Heart right ventricle (tissue), 16 donors: Measurements from ENCODE around the gene WT1. TPM values are rescaled to one million over a fixed set of nuclear protein-coding genes. Genes with fewer than 3 reads are reported as not detected.
A peak's percentile ranks its signal among the peaks of the same experiment; 100 is the strongest.

ENCODE experiments used
- ATAC-seq, 8 donors: fragments of 200-7000 bp; cut with Tn5 transposase; one replicate each; pipeline ENCODE4 v1.9.1; 2020; ENCODE audit warnings: mild to moderate bottlenecking in 8 of 8, moderate library complexity in 8 of 8, moderate number of reproducible peaks in 1 of 8
- DNase-seq, 2 donors: peaks; one replicate each; pipeline ENCODE4 v3.0.0-alpha.2; 2020
- H3K27ac ChIP-seq, 10 donors: fragments of 200-600 bp; sonication (generic) in 2 of 10; one replicate each; pipeline versions ENCODE4 v1.5.0 to v1.8.0; 2020 to 2022; ENCODE audit warnings: mild to moderate bottlenecking in 3 of 10
- H3K27me3 ChIP-seq, 7 donors: fragments of 200-600 bp; one replicate each; pipeline ENCODE4 v1.8.0; 2021 to 2022; ENCODE audit warnings: mild to moderate bottlenecking in 2 of 7
- H3K36me3 ChIP-seq, 9 donors: fragments of 200-600 bp; sonication (generic) in 1 of 9; one replicate each; pipeline versions ENCODE4 v1.5.0 to v1.8.0; 2020 to 2022; ENCODE audit warnings: mild to moderate bottlenecking in 2 of 9
- H3K4me1 ChIP-seq, 9 donors: fragments of 200-600 bp; sonication (generic) in 1 of 9; one replicate each; pipeline versions ENCODE4 v1.5.0 to v1.8.0; 2020 to 2022; ENCODE audit warnings: mild to moderate bottlenecking in 4 of 9
- H3K4me3 ChIP-seq, 10 donors: fragments of 200-600 bp; sonication (generic) in 2 of 10; one replicate each; pipeline versions ENCODE4 v1.5.0 to v1.8.0; 2020 to 2022; ENCODE audit warnings: mild to moderate bottlenecking in 7 of 10, moderate library complexity in 2 of 10
- H3K9me3 ChIP-seq, 11 donors: fragments of 200-600 bp in 10 of 11; sonication (generic) in 2 of 11; one replicate each; pipeline versions ENCODE4 v1.5.0 to v1.8.0; 2013 to 2022; ENCODE audit warnings: mild to moderate bottlenecking in 2 of 11, control low read depth in 1 of 11, moderate library complexity in 1 of 11
- WGBS, 2 donors: extraction: QIAGEN DNeasy Blood & Tissue Kit; methylation state at CpG; one replicate each; pipeline ENCODE4 v1.1.7; 2013; ENCODE audit warnings: inconsistent platforms in 1 of 2; 5-methylcytosine and 5-hydroxymethylcytosine counted together
- intact Hi-C, 10 donors: fragments of 100-400 bp; cut with DNase I; formaldehyde crosslinking; loops; one replicate each; pipeline versions ENCODE4 v1.11.1 to v1.14.2; 2022
- polyA plus RNA-seq, 2 donors: library from polyadenylated mRNA; stranded (reverse); fragments of 200-250 nt; gene quantifications; one replicate each; pipeline ENCODE4 v1.2.3, GENCODE V29; 2013
- total RNA-seq, 10 donors: library from RNA; stranded (reverse); fragmentation: NEBNext Ultra II Directional in 3 of 10; extraction: Animal tissue kit (Norgen Biotek cat#: 25700) in 3 of 10; gene quantifications; one replicate each; pipeline versions ENCODE4 v1.2.1 to v1.2.4, GENCODE V29; 2021 to 2023
- TF ChIP-seq, protein P1 (sequence below), 9 donors: fragments of 200-600 bp; sonication (generic) in 2 of 9; IDR thresholded peaks; one replicate each; pipeline versions ENCODE4 v1.5.0 to v1.8.0; 2021 to 2022; ENCODE audit warnings: antibody characterized with exemption in 9 of 9, mild to moderate bottlenecking in 5 of 9, moderate library complexity in 1 of 9
- donor health status: Arrhythmogenic right ventricular cardiomyopathy.
- donor health status: ischemic (EF 13 %, LVEDD 7.1; RV severe dilation, severe dysfunction).
- donor health status: healthy with polysubstance abuse.
- donor health status: DM: no; HTN: yes; CAD: no.
- donor health status: DM: no; HTN: no; CAD: no.
- donor health status: ischemic (EF 25% LVEDD 6.9; RV normal size, moderate dysfunction).
- donor health status: ischemic (EF 25% LVEDD 5.7; RV mildly dilated, moderate dysfunction).
- donor health status: healthy.
- donor health status: DM: yes; HTN: yes; CAD: no.
- donor health status: Ischemic cardiomyopathy.
- donor health status: ischemic (EF 35%, LVEDD 5.7; RV mildly dilated, moderate dysfunction).
- donor health status: nonischemic (EF 11% LVEDD 7.7; RV severe dilation, severe dysfunction).
- donor health status: DM: yes; HTN: yes; CAD: no.
- donor health status: PGD.
- donor health status: ischemic (EF 29% LVEDD 5.4; RV normal size, mild dysfunction).
- donor health status: nonischemic (EF 23%, LVEDD 6.1; RV moderate dilation, normal function).

Gene WT1
- total and polyA plus RNA-seq, 12 donors: 1.2 to 4.6 (median 2.8) TPM

DNA sequence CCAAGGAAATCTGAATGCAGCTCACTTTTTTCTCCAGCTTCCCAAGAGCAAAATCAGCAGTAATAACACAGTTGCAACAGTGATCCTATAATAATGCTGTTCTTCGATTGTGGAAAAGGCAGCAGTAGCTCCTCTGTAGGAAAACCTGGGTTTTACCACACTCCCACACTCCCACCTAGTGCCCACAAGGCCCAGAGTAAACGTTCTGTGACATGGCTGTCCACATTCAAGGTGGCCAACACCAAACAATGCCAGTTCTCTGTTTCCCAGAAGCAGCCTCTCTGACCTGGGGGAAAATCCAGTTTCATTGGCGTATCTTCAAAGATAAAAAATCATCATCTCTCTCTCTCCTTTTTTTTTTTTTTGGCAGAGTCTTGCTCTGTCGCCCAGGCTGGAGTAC lies 40.2 kb downstream of the WT1 start:
- intact Hi-C loops: loop anchor here in 1 of 10 donors (10.0 kb wide), 1 partner anchor 70 kb away; no protein-coding TSS in a partner anchor
- ATAC-seq (no peak), DNase-seq (no peak)
- WGBS, 2 donors: 69 to 71% methylated on average over 4 of the region's 4 CpGs
- Histone ChIP-seq H3K36me3 (peaks cover 0 to 69% (median 0%) of the 10 kb centered on the region in 9 donors), H3K4me1 (no peaks in the 10 kb centered on the region), H3K27ac (no peak overlapping the region), H3K4me3 (no peak overlapping the region), H3K27me3 (peaks cover 0 to 14% (median 0%) of the 10 kb centered on the region in 7 donors), H3K9me3 (no peaks in the 10 kb centered on the region)
- TF ChIP-seq, protein P1, sequence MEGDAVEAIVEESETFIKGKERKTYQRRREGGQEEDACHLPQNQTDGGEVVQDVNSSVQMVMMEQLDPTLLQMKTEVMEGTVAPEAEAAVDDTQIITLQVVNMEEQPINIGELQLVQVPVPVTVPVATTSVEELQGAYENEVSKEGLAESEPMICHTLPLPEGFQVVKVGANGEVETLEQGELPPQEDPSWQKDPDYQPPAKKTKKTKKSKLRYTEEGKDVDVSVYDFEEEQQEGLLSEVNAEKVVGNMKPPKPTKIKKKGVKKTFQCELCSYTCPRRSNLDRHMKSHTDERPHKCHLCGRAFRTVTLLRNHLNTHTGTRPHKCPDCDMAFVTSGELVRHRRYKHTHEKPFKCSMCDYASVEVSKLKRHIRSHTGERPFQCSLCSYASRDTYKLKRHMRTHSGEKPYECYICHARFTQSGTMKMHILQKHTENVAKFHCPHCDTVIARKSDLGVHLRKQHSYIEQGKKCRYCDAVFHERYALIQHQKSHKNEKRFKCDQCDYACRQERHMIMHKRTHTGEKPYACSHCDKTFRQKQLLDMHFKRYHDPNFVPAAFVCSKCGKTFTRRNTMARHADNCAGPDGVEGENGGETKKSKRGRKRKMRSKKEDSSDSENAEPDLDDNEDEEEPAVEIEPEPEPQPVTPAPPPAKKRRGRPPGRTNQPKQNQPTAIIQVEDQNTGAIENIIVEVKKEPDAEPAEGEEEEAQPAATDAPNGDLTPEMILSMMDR (IDR thresholded peaks at IDR 0.05): no peak

DNA sequence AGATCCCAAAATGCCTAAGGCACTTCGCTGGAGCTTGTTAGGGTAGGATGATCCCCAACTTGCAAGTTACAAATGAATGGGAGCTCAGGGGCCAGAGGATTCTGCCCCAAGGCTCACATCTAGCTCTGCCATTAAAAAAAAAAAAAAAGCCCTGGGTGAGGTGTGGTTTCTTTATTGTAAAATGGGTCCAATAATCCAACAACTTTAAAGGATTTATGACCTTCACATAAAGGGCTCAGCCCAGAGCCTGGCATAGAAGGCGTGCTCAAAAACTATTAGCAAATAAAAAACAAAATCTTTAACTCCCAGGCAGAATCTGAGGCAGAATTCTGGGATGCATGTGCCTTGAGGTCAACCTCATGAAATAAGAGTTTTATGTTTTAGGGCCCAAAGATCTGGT lies 42.5 kb downstream of the WT1 start:
- 79 to 97% methylated on average over 2 of the region's 2 CpGs for WGBS, 2 donors
- TF ChIP-seq, protein P1 (IDR thresholded peaks at IDR 0.05): no peak
- no peaks in the 10 kb centered on the region for H3K27me3 ChIP-seq
- no peaks in the 10 kb centered on the region for H3K4me1 ChIP-seq
- H3K36me3 ChIP-seq: peaks cover 0 to 51% (median 0%) of the 10 kb centered on the region in 9 donors
- no peak overlapping the region for H3K4me3 ChIP-seq
- intact Hi-C loops: loop anchor here in 1 of 10 donors (10.0 kb wide), 1 partner anchor 68 kb away; no protein-coding TSS in a partner anchor
- ATAC-seq: no peak
- no peaks in the 10 kb centered on the region for H3K9me3 ChIP-seq
- peak overlapping the region in 1 of 10 donors; percentile 34 for H3K27ac ChIP-seq
- DNase-seq: no peak

DNA sequence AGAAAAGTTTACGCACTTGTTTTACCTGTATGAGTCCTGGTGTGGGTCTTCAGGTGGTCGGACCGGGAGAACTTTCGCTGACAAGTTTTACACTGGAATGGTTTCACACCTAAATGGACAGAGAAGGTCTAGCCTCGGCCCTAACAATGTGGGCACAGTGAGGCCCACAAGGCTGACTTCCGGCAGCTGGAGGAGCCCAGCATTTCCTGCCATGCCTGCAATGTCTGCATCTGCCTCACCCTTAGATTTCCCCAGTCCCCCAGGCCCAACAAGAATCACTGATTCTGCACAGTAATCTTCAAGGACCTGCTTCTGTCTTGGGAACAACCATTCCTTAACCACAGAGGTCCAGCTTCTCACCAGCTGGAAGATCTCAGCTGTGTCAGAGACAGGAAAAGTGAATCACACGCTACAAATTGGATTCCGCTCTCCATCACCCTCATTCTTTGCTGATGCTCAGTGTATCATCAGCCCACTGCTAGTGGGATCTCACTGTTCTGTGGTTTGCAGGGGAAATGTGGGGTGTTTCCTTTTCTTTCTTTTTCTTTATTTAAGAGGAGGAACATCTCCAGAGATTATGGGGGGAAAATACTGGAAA lies 43.3 kb downstream of the WT1 start:
- intact Hi-C loops: loop anchor here in 1 of 10 donors (10.0 kb wide), 1 partner anchor 67 kb away; no protein-coding TSS in a partner anchor
- ATAC-seq: no peak
- peaks cover 0 to 44% (median 0%) of the 10 kb centered on the region in 9 donors for H3K36me3 ChIP-seq

GRCh38 chr11:32391479-32391878 lies 43.9 kb downstream of the WT1 start:
- Histone ChIP-seq H3K36me3 (peaks cover 0 to 43% (median 0%) of the 10 kb centered on the region in 9 donors), H3K27me3 (no peaks in the 10 kb centered on the region), H3K4me1 (peaks cover 3 to 13% (median 7%) of the 10 kb centered on the region in 9 donors), H3K27ac (no peak overlapping the region), H3K9me3 (no peaks in the 10 kb centered on the region), H3K4me3 (no peak overlapping the region)
- ATAC-seq: no peak
- TF ChIP-seq, protein P1 (IDR thresholded peaks at IDR 0.05): no peak
- no peak for DNase-seq
- intact Hi-C loops: loop anchor here in 1 of 10 donors (10.0 kb wide), 1 partner anchor 67 kb away; no protein-coding TSS in a partner anchor
- 94 to 96% methylated on average over 3 of the region's 3 CpGs for WGBS, 2 donors

More for the DNA sequence above, 43.3 kb downstream of the WT1 start:
- no peak overlapping the region for H3K4me3 ChIP-seq
- TF ChIP-seq, protein P1 (IDR thresholded peaks at IDR 0.05): no peak
- peaks cover 0 to 7% (median 1%) of the 10 kb centered on the region in 9 donors for H3K4me1 ChIP-seq
- 81 to 87% methylated on average over 8 of the region's 8 CpGs for WGBS, 2 donors
- H3K27me3 ChIP-seq: no peaks in the 10 kb centered on the region
- no peak overlapping the region for H3K27ac ChIP-seq
- H3K9me3 ChIP-seq: no peaks in the 10 kb centered on the region
- no peak for DNase-seq
